HK-2 (cell line): Measurements from ENCODE around the gene NRXN3.

ENCODE experiments used
- DNase-seq: peaks from one replicate; pipeline ENCODE4 v3.0.0-alpha.2; 2018; ENCODE audit not compliant: unreplicated experiment

Gene NRXN3

DNA sequence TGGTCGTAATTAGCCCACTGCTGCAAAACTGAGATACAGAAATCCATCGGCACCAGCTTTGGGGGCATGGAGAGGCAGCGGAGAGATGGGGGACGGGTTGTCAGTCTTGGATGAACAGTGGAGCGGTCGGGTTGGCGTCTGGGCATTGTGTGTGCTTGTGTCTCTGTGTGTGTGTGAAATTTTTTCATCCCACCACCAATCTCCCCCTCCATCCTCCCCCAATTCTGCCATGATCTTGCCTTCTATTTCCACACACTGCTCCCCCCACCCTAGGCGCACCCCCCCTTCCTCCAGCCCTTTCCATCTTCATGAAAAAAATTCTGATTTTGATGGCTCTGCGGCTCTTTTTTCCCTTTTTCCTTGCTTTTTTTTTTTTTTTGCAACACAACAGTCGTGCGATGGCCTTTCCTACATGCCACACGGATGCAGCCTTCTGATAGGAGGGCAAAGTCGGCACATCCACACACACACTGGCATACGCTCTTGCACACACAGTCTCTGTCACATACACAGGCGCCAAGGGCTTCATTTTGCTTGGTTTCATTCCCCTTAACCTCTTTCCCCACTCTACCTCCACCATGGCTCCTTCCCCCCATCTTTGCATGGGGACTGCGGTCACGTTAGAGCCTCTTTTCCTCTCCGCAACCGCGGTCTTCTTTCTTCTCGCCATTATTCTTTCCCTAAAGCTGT, 3.3 kb downstream of the NRXN3 start:
- no peak for DNase-seq

DNA sequence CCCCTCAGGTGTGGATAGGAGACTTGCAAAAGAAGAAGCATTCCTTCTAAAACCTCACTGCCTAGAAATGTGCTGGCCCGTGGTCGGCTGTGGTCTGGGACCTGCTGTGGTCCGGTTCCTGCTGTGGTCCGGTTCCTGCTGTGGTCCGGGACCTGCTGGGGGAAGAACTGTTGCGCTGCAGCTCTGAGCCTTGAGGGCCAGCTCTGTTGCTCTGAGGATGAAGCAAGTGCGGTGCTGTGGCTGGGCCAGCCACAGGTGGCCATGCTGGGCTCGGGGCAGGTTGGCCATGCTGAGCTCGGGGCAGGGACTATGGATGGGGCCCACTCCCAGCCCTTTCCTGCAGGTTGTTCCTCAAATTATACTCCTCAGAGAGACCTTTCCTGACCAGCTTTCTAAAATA, 5.2 kb downstream of the NRXN3 start:
- no peak for DNase-seq

DNA sequence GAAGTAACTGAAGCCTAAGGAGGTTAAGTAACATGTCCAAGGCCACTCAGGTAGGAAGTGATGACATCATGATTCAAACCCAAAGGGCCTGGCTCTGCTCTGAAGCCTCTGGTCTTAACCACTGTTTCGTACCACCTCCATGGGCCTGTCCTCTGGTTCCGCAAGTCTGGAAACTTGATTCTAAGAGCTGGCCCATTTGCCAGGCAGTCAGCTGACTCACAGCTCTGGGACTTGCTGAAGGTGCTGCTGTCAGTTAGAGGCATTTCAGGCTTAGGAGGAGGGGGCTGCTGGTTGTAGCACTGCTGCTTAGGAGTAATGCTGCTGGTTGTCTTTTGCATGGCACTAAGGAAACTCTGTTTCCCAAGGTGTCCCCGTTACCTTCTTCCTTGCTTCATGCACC, 7.9 kb downstream of the NRXN3 start:
- no peak for DNase-seq

- DNase-seq, result no peak
Observed at GRCh38 chr14:78178971-78179370, 8.8 kb downstream of the NRXN3 start.

- no peak for DNase-seq
Observed at GRCh38 chr14:78181270-78181669, 11.1 kb downstream of the NRXN3 start.

DNA sequence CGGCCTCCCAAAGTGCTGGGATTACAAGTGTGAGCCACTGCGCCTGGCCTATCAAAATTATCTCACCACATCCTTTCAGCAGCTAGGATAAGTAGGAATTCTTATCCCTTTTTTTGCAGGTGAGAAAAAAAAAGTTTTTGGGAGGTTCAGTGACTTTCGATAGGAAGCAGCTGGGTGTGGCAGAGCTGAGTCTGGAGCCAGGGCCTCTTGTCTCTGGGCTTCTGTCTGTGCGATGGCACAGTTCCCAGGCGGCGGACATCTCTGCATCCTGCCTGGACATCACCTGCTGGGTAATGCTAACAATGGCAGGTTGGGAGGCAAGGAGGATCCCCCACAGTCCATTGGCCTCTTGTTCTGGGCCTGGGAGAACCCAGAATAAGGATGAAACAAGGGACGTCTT, 12.5 kb downstream of the NRXN3 start:
- no peak for DNase-seq

GRCh38 chr14:78184157-78184556, 14.0 kb downstream of the NRXN3 start:
- no peak for DNase-seq

GRCh38 chr14:78186277-78186676, 16.1 kb downstream of the NRXN3 start:
- DNase-seq, result no peak

DNA sequence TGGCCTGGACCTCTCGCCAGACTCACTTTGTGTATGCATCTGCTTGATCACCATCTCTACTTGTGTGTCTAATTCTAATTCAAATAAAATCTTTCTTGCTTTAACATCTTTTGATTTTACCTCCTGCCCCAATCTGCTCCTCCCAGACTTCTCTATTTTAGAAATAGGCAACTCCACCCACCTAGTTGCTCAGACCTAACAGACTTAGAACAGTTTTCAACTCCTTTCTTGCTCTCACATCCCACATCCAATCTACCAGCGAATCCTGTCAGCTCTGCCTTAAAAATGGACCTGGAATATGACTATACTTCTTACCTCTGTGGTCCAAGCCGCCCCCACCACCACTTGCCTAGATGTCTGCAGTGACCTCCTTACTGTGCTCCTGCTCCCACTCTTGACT, 18.7 kb downstream of the NRXN3 start:
- DNase-seq, result no peak

- DNase-seq, result no peak
Observed at GRCh38 chr14:78195431-78195830, 25.3 kb downstream of the NRXN3 start.

DNA sequence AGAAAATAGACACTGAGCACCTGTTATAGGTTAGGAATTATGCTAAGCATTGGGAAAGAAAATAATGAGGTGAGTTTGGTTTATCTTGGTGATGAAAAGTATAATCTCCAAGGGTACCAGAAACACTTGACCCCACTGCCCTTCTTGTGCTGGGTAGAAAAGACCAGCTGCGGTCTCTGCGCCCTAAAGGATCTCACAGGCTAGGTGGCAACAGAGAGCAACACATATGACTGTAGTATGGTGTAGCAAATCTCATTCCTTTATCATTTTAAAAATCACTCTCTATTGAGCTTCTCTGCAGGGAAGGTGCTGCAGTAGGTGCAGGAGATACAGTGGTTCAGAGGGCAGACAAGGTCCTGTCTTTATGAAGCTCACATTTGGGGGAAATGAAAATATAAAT, 26.1 kb downstream of the NRXN3 start:
- DNase-seq, result no peak

DNA sequence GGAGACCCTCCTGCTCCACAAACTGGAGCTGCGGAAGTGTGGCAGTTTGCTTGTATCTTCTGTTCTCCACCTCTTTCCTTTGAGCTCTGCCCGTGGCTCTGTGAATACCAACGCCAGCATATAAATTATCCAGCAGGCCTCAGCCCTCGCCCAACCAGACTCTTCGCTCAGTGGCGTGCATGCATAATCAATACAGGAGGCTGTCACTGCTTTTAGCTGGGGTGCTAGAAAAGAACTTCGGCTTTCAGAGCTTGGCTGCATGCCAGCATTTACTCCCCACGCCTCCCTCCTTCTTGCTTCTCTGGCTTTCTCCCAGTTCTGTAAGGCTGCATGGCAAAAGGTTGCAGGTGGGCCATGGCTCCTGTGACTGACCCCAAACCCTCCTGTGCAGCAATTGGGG, 26.9 kb downstream of the NRXN3 start:
- no peak for DNase-seq

GRCh38 chr14:78202163-78202562, 32.0 kb downstream of the NRXN3 start:
- DNase-seq, result no peak

GRCh38 chr14:78202976-78203375, 32.8 kb downstream of the NRXN3 start:
- DNase-seq, result no peak

DNA sequence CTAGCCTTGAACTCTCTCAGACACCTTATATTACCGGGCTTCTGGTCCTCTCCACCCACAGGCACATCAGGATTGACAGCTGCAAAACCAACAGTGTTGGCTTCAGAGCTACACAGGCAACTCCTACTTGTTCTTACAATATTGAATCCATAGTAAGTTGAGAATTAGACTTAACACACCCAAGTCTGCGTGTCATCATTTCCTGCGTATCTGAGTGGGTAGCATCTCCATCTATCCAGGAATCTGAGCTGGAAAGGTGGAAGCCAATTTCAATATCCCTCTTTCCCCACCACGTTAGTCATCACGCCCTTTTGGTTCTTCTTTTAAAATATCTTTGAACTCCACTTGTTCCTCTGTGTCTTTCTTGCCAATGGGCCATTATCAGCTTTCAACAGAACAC, 37.2 kb downstream of the NRXN3 start:
- no peak for DNase-seq

DNA sequence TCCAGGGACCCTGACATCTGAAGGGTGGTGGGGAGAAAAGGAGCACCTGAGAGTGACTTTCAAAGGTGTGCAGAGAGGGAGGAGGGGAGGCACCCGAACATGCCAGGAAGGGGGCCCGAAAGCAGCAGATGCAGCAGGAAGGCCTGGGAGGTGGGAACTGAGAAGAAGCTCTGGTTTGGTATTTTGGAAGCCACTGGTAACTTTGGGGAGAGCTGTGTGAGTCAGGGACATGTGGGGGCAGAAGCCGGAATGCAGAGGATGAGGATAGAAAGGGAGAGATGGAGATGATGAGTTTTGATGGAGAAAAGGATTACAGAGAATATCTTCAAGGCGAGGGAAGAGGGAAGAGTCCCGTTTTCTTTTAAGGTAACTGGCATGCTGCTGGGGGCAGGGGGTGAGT, 50.1 kb downstream of the NRXN3 start:
- no peak for DNase-seq

DNA sequence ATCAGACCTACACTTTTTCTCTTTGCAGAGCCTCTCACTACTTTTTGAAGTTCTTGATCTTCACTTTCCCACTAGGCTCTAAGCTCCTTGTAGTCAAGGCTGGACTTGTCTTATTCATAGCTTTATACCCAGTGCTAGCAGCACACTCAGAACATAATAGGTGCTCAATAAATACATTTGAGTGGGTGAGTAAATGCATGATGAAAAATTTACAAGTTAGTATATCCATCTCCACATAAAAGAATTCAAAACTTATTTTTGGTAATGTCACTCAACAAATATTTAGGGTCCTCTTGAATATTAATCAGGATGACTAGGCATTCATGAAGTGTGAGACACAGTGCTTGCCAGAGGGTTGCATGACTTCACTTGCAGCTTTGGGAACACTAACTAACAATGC, 52.6 kb downstream of the NRXN3 start:
- no peak for DNase-seq

DNA sequence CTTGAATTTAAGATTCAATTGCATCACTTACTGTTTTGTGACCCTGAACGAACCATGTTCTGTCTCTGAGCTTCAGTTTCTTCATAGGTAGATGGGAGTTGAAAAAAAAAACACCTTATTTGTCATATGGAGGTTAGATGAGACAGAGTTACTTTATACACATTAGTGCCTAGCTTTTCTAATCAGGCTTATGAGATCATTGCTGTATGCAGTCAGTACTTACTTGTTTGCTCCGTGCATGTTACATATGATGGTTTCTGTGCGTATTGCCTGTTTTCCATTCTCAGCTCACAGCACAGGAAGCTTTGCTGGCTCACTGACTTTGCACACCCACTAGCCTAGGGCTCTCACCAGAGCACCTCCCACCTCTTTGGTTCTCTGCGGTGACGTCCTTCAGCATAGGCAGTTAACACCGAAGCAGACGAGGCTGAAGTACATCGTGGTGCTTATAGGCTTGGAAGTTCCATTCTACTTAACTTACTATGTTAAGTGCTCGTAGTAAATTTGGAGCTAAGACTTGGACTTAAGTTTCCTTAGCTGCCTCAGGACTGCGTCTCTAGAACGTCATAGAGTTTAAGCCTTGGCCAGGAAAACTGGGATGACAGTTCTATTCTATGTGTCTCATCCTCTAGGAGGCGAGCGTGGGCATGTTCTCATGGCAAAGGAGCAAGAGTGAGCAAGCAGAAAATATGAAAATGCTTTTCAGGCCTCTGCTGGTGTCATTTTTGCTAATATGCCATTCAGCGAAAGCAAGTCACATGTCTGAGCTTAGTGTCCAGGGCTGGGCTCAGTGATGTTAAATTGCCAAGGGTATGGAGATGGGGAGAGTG, 57.3 kb downstream of the NRXN3 start:
- no peak for DNase-seq

GRCh38 chr14:78228702-78229327, 58.6 kb downstream of the NRXN3 start:
- no peak for DNase-seq

DNA sequence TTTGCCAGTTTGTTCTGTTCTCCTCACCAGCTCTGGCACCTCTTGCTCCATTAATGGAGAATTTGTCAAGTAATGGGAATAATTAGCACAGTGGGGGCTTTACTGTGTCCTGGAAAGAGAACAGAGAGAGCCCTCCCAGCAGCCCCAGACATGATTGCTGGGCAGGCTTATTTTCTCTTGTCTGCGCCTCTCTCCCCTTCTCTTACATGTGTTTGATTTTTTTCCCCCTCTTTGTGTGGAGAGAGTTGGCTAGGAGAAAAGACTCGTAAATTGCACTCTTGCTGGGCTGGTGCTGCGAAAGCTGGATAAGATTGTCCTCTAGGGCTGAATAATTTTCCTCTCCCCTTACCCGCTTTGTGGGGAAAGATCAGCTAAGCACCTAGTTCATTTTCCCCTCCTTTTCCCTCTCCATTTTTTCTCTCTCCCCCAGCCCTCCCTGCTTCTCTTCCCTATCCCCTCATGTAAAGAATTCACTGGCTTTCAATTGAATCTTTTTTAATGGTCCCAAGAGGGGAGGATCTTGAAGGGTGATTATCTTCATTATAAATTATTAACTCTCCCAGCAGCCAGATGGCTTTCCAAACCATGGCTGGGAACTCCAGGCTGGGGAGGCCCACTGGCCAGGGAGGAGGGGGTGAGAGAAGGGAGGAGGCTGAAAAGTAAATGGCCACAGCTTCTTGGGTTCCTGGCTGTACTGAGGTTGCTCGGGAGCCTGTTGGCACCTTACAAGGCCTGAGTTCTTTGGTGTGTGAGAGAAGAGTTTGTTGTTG, 62.2 kb downstream of the NRXN3 start:
- no peak for DNase-seq

GRCh38 chr14:78238141-78238540, 68.0 kb downstream of the NRXN3 start:
- DNase-seq, result no peak

DNA sequence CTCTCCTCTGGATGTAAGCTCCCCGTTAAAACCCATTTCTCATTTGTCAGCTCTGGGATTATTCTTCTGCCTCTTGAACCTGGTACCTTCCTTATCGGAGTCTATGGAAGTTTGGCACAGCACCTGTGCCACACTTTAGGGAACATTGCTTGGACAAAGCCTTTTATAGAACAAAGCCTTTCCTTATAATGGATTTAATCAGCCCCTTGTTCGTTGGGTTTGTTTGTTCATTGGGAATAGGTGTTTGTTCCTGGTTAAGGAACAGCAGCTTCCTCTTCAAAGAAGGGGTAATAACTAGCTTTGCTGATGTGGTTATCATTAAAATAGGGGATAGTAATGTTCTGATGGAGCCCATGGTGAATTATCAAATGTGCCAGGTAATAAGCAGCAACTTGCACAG, 70.4 kb downstream of the NRXN3 start:
- DNase-seq, result no peak
